Ovary (tissue), 3 donors: ENCODE measurements around the gene ABHD11.

ENCODE experiments used
- CTCF ChIP-seq, 3 donors: fragments of 450-650 bp in 2 of 3; fragments of 200-600 bp in 1 of 3; IDR thresholded peaks; one replicate each; pipeline versions ENCODE4 v1.5.1 to v1.8.0; 2016 to 2022; ENCODE audit warnings: antibody characterized with exemption in 3 of 3, mild to moderate bottlenecking in 1 of 3
- POLR2A ChIP-seq: fragments of 450-650 bp; IDR thresholded peaks from one replicate; pipeline ENCODE4 v1.6.1; 2017; ENCODE audit warnings: antibody characterized with exemption, mild to moderate bottlenecking, moderate library complexity
- donor health status: DM: no; HTN: no; CAD: no.

- TF ChIP-seq CTCF (IDR thresholded peaks at IDR 0.05) (no peak), POLR2A (no peak)
Measured at GRCh38 chr7:73712773-73713172, 25.8 kb downstream of the ABHD11 start.
